PC-9 (cell line): ENCODE data around the gene EDNRB. TPM values are rescaled to one million over a fixed set of nuclear protein-coding genes. Genes with fewer than 3 reads are reported as not detected.

Source experiments
- BruUV-seq: library from RNA; stranded (reverse); fragments of 400-500 nt; replicated peaks from 2 replicates; lab custom pipeline; 2021; lab: Mats Ljungman, UMichigan
- CTCF ChIA-PET: fragments of 300-600 bp; sonication (Branson Sonifier 250); formaldehyde crosslinking; loops from one replicate; lab custom pipeline; 2022; ENCODE audit warnings: antibody characterized with exemption; lab: Charles Lee
- POLR2A ChIA-PET: fragments of 300-600 bp; sonication (Branson Sonifier 250); formaldehyde crosslinking; loops from one replicate; lab custom pipeline; 2022; ENCODE audit warnings: antibody characterized with exemption; ENCODE audit not compliant: unreplicated experiment; lab: Charles Lee
- DNase-seq, 2 experiments: peaks; one replicate each; pipeline versions ENCODE4 v3.0.0 to v3.0.0-alpha.2; 2015 to 2022; ENCODE audit warnings: mixed read lengths in 1 of 2
- H2AFZ ChIP-seq: fragments of 200-600 bp; sonication (generic); 2 replicates; pipeline ENCODE4 v1.8.1; 2017; ENCODE audit warnings: antibody characterized with exemption
- H3F3A ChIP-seq: fragments of 200-600 bp; sonication (generic); 2 replicates; pipeline ENCODE4 v1.8.1; 2017; ENCODE audit warnings: antibody characterized with exemption, mild to moderate bottlenecking, low read depth; ENCODE audit not compliant: insufficient read depth
- H3K27ac ChIP-seq: fragments of 200-600 bp; sonication (generic); 2 replicates; pipeline ENCODE4 v1.6.1; 2016; ENCODE audit warnings: mixed run types
- H3K27me3 ChIP-seq: fragments of 200-600 bp; sonication (generic); 2 replicates; pipeline ENCODE4 v1.6.1; 2016; ENCODE audit warnings: low read depth, mixed run types; ENCODE audit not compliant: insufficient read depth
- H3K36me3 ChIP-seq: fragments of 200-600 bp; sonication (generic); 2 replicates; pipeline ENCODE4 v1.6.1; 2016; ENCODE audit warnings: low read depth, mixed run types
- H3K4me1 ChIP-seq: fragments of 200-600 bp; sonication (generic); replicated peaks from 2 replicates; pipeline ENCODE4 v1.6.1; 2016; ENCODE audit warnings: mixed run types; ENCODE audit not compliant: insufficient read depth
- H3K4me2 ChIP-seq: fragments of 200-600 bp; sonication (generic); 2 replicates; pipeline ENCODE4 v1.6.1; 2017; ENCODE audit warnings: mixed run types
- H3K4me3 ChIP-seq: fragments of 200-600 bp; sonication (generic); 2 replicates; pipeline ENCODE4 v1.6.1; 2016; ENCODE audit warnings: mixed run types
- H3K79me2 ChIP-seq: fragments of 200-600 bp; sonication (generic); 2 replicates; pipeline ENCODE4 v1.6.1; 2017; ENCODE audit warnings: low read depth, mixed run types
- H3K9me2 ChIP-seq: fragments of 200-600 bp; sonication (generic); 2 replicates; pipeline ENCODE4 v1.8.1; 2017; ENCODE audit warnings: mild to moderate bottlenecking; ENCODE audit not compliant: insufficient read depth
- H3K9me3 ChIP-seq: fragments of 200-600 bp; sonication (generic); 2 replicates; pipeline ENCODE4 v1.8.1; 2016; ENCODE audit warnings: low read depth; ENCODE audit not compliant: insufficient read depth
- H4K20me1 ChIP-seq: fragments of 200-600 bp; sonication (generic); 2 replicates; pipeline ENCODE4 v1.8.1; 2017; ENCODE audit not compliant: insufficient read depth
- EZH2 ChIP-seq: fragments of 200-600 bp; sonication (generic); IDR thresholded peaks from 2 replicates; pipeline ENCODE4 v1.8.0; 2017; ENCODE audit warnings: antibody characterized with exemption, low read depth
- intact Hi-C: fragments of 100-400 bp; cut with micrococcal nuclease; formaldehyde crosslinking; loops from one replicate; pipeline ENCODE4 v1.10.0; 2022; ENCODE audit not compliant: unreplicated experiment
- total RNA-seq: library from RNA; stranded (reverse); gene quantifications from 2 replicates; pipeline ENCODE4 v1.2.3, GENCODE V29; 2021
- TF ChIP-seq, protein P1 (sequence below): fragments of 200-600 bp; sonication (generic); conservative IDR thresholded peaks from 2 replicates; pipeline ENCODE4 v1.6.1; 2017; ENCODE audit warnings: mixed run types, antibody characterized with exemption, mild to moderate bottlenecking, moderate library complexity

The EDNRB gene
- total RNA-seq, 1 experiment from 2014 or later = not detected

GRCh38 chr13:77893066-77893465 is 25.6 kb downstream of the EDNRB start:
- ChIA-PET CTCF (no interaction called here), POLR2A (no interaction called here)
- Histone ChIP-seq H3K36me3 (no peaks in the 10 kb centered on the region), H3K4me2 (no peak overlapping the region), H3K27ac (no peak overlapping the region), H3K4me3 (no peak overlapping the region), H4K20me1 (no peaks in the 10 kb centered on the region), H3K9me3 (no peaks in the 10 kb centered on the region), H3K9me2 (no peaks in the 10 kb centered on the region), H3K79me2 (no peaks in the 10 kb centered on the region), H2AFZ (no peak overlapping the region), H3K4me1 (no peaks in the 10 kb centered on the region), H3K27me3 (no peaks in the 10 kb centered on the region), H3F3A (no peaks in the 10 kb centered on the region)
- intact Hi-C loops = no loop called here
- DNase-seq = no peak
- no TSS peak for BruUV-seq
- TF ChIP-seq, protein P1, sequence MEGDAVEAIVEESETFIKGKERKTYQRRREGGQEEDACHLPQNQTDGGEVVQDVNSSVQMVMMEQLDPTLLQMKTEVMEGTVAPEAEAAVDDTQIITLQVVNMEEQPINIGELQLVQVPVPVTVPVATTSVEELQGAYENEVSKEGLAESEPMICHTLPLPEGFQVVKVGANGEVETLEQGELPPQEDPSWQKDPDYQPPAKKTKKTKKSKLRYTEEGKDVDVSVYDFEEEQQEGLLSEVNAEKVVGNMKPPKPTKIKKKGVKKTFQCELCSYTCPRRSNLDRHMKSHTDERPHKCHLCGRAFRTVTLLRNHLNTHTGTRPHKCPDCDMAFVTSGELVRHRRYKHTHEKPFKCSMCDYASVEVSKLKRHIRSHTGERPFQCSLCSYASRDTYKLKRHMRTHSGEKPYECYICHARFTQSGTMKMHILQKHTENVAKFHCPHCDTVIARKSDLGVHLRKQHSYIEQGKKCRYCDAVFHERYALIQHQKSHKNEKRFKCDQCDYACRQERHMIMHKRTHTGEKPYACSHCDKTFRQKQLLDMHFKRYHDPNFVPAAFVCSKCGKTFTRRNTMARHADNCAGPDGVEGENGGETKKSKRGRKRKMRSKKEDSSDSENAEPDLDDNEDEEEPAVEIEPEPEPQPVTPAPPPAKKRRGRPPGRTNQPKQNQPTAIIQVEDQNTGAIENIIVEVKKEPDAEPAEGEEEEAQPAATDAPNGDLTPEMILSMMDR = no peak
- no peak for TF ChIP-seq EZH2

- no peak for DNase-seq
- H4K20me1 ChIP-seq = no peaks in the 10 kb centered on the region
- no peaks in the 10 kb centered on the region for H3K36me3 ChIP-seq
- no peak overlapping the region for H2AFZ ChIP-seq
- H3K9me2 ChIP-seq = no peaks in the 10 kb centered on the region
- BruUV-seq = no TSS peak
- intact Hi-C loops = no loop called here
- ChIA-PET POLR2A (no interaction called here), CTCF (no interaction called here)
- no peaks in the 10 kb centered on the region for H3K4me1 ChIP-seq
- TF ChIP-seq, protein P1 = no peak
- no peak for TF ChIP-seq EZH2
- H3K4me3 ChIP-seq = no peak overlapping the region
- no peak overlapping the region for H3K27ac ChIP-seq
- no peaks in the 10 kb centered on the region for H3K79me2 ChIP-seq
- H3K4me2 ChIP-seq = no peak overlapping the region
- no peaks in the 10 kb centered on the region for H3K27me3 ChIP-seq
- no peaks in the 10 kb centered on the region for H3F3A ChIP-seq
- H3K9me3 ChIP-seq = no peaks in the 10 kb centered on the region
Measured at GRCh38 chr13:77892491-77892890, 26.1 kb downstream of the EDNRB start.

GRCh38 chr13:77891486-77891885 is 27.1 kb downstream of the EDNRB start:
- POLR2A ChIA-PET = no interaction called here
- Histone ChIP-seq H3K27me3 (no peaks in the 10 kb centered on the region), H3F3A (no peaks in the 10 kb centered on the region), H3K4me1 (no peaks in the 10 kb centered on the region), H3K27ac (no peak overlapping the region), H3K9me3 (no peaks in the 10 kb centered on the region), H2AFZ (peak overlapping the region; percentile 45; the same call in 1 of the 2 replicates), H3K4me3 (no peak overlapping the region), H4K20me1 (no peaks in the 10 kb centered on the region), H3K36me3 (no peaks in the 10 kb centered on the region), H3K79me2 (no peaks in the 10 kb centered on the region), H3K4me2 (no peak overlapping the region), H3K9me2 (no peaks in the 10 kb centered on the region)
- TF ChIP-seq EZH2 = no peak
- TF ChIP-seq, protein P1 = no peak
- intact Hi-C loops = no loop called here
- DNase-seq = no peak
- CTCF ChIA-PET = no interaction called here
- no TSS peak for BruUV-seq
